Caco-2 (cell line): ENCODE data around the gene OTULIN. TPM values are rescaled to one million over a fixed set of nuclear protein-coding genes. Genes with fewer than 3 reads are reported as not detected.

Experiments
- BruUV-seq: library from RNA; stranded (reverse); fragments of 400-500 nt; replicated peaks from 2 replicates; lab custom pipeline; 2021; lab: Mats Ljungman, UMichigan
- CTCF ChIA-PET: fragments of 300-600 bp; sonication (Branson Sonifier 250); formaldehyde crosslinking; loops from one replicate; lab custom pipeline; 2022; ENCODE audit warnings: antibody characterized with exemption; lab: Charles Lee
- POLR2A ChIA-PET: fragments of 300-600 bp; sonication (Branson Sonifier 250); formaldehyde crosslinking; loops from one replicate; lab custom pipeline; 2022; ENCODE audit warnings: antibody characterized with exemption; lab: Charles Lee
- DNase-seq, 2 experiments: peaks; one replicate each; pipeline versions ENCODE4 v3.0.0 to v3.0.0-alpha.2; 2020 to 2022
- H3K27me3 ChIP-seq: replicated peaks from 2 replicates; pipeline ENCODE4 v1.6.0; 2011; ENCODE audit warnings: low read length; ENCODE audit not compliant: control insufficient read depth, insufficient read depth
- H3K36me3 ChIP-seq: 2 replicates; pipeline ENCODE4 v1.5.1; 2011; ENCODE audit warnings: low read length; ENCODE audit not compliant: control insufficient read depth, insufficient read depth
- H3K4me1 ChIP-seq: fragments of 250-450 bp; sonication (Bioruptor Pico); 2 replicates; pipeline ENCODE4 v1.5.1; 2020; ENCODE audit warnings: mild to moderate bottlenecking
- H3K4me3 ChIP-seq: 2 replicates; pipeline ENCODE4 v1.5.1; 2011; ENCODE audit warnings: low read depth, mild to moderate bottlenecking, control low read depth, low read length
- H3K9me3 ChIP-seq: fragments of 250-450 bp; sonication (Bioruptor Pico); 2 replicates; pipeline ENCODE4 v1.5.1; 2020; ENCODE audit warnings: mild to moderate bottlenecking, moderate library complexity
- H3K27ac Mint-ChIP-seq: one replicate; pipeline ENCODE4 v1.8.0; 2022; ENCODE audit warnings: mixed read lengths; ENCODE audit not compliant: unreplicated experiment
- H3K27me3 Mint-ChIP-seq: one replicate; pipeline ENCODE4 v1.8.0; 2022; ENCODE audit warnings: mixed read lengths; ENCODE audit not compliant: insufficient read depth, unreplicated experiment
- H3K36me3 Mint-ChIP-seq: one replicate; pipeline ENCODE4 v1.8.0; 2022; ENCODE audit warnings: mild to moderate bottlenecking, mixed read lengths; ENCODE audit not compliant: insufficient read depth, unreplicated experiment
- H3K4me1 Mint-ChIP-seq: one replicate; pipeline ENCODE4 v1.8.0; 2022; ENCODE audit warnings: low read depth, mixed read lengths; ENCODE audit not compliant: unreplicated experiment
- H3K4me3 Mint-ChIP-seq: one replicate; pipeline ENCODE4 v1.8.0; 2022; ENCODE audit warnings: mild to moderate bottlenecking, moderate library complexity, mixed read lengths; ENCODE audit not compliant: unreplicated experiment
- H3K9me3 Mint-ChIP-seq: one replicate; pipeline ENCODE4 v1.8.0; 2022; ENCODE audit warnings: mixed read lengths; ENCODE audit not compliant: unreplicated experiment
- intact Hi-C: fragments of 100-400 bp; cut with micrococcal nuclease; formaldehyde crosslinking; loops from one replicate; pipeline ENCODE4 v1.10.0; 2022; ENCODE audit not compliant: unreplicated experiment
- total RNA-seq: library from RNA; stranded (reverse); gene quantifications from 2 replicates; pipeline ENCODE4 v1.2.3, GENCODE V29; 2022
- TF ChIP-seq, protein P1 (sequence below), 2 experiments: fragments of 200-600 bp in 1 of 2; IDR thresholded peaks; 1 replicate in 1 of 2; 2 replicates in 1 of 2; pipeline versions ENCODE4 v1.5.1 to v1.8.0; 2011 to 2022; ENCODE audit warnings: antibody characterized with exemption in 1 of 2, control low read depth in 1 of 2, inconsistent platforms in 1 of 2, low read depth in 1 of 2, low read length in 1 of 2, mild to moderate bottlenecking in 1 of 2, moderate library complexity in 1 of 2; ENCODE audit not compliant: insufficient read depth in 1 of 2, severe bottlenecking in 1 of 2, unreplicated experiment in 1 of 2

OTULIN gene
- total RNA-seq, 1 experiment from 2014 or later: 42.6 TPM

- Mint-ChIP-seq H3K27ac (no peak overlapping the region), H3K4me3 (no peak overlapping the region), H3K9me3 (no peaks in the 10 kb centered on the region), H3K36me3 (peaks cover 61% of the 10 kb centered on the region), H3K27me3 (no peaks in the 10 kb centered on the region), H3K4me1 (no peaks in the 10 kb centered on the region)
- H3K4me1 ChIP-seq: no peaks in the 10 kb centered on the region
- intact Hi-C loops: no loop called here
- H3K9me3 ChIP-seq: no peaks in the 10 kb centered on the region
- H3K27me3 ChIP-seq: no peaks in the 10 kb centered on the region
- no peak for DNase-seq
- no TSS peak for BruUV-seq
- TF ChIP-seq, protein P1, sequence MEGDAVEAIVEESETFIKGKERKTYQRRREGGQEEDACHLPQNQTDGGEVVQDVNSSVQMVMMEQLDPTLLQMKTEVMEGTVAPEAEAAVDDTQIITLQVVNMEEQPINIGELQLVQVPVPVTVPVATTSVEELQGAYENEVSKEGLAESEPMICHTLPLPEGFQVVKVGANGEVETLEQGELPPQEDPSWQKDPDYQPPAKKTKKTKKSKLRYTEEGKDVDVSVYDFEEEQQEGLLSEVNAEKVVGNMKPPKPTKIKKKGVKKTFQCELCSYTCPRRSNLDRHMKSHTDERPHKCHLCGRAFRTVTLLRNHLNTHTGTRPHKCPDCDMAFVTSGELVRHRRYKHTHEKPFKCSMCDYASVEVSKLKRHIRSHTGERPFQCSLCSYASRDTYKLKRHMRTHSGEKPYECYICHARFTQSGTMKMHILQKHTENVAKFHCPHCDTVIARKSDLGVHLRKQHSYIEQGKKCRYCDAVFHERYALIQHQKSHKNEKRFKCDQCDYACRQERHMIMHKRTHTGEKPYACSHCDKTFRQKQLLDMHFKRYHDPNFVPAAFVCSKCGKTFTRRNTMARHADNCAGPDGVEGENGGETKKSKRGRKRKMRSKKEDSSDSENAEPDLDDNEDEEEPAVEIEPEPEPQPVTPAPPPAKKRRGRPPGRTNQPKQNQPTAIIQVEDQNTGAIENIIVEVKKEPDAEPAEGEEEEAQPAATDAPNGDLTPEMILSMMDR (IDR thresholded peaks at IDR 0.05; ENCODE audit: insufficient read depth in 1 of 2, low read depth in 1 of 2, low read length in 1 of 2, severe bottlenecking in 1 of 2, unreplicated experiment in 1 of 2): no peak
- CTCF ChIA-PET: no interaction called here
- H3K36me3 ChIP-seq: no peaks in the 10 kb centered on the region; the same call in 1 of the 2 replicates
- H3K4me3 ChIP-seq: no peak overlapping the region
- POLR2A ChIA-PET: no interaction called here
These were observed 32.3 kb downstream of the OTULIN start for GRCh38 chr5:14696851-14697250.

GRCh38 chr5:14698495-14698894 is 34.0 kb downstream of the OTULIN start:
- ChIA-PET CTCF (no interaction called here), POLR2A (no interaction called here)
- Mint-ChIP-seq H3K27ac (no peak overlapping the region), H3K27me3 (no peaks in the 10 kb centered on the region), H3K9me3 (no peaks in the 10 kb centered on the region), H3K4me1 (no peaks in the 10 kb centered on the region), H3K4me3 (no peak overlapping the region), H3K36me3 (peaks cover 66% of the 10 kb centered on the region)
- H3K4me3 ChIP-seq: no peak overlapping the region
- H3K27me3 ChIP-seq: no peaks in the 10 kb centered on the region
- TF ChIP-seq, protein P1 (IDR thresholded peaks at IDR 0.05; ENCODE audit: insufficient read depth in 1 of 2, low read depth in 1 of 2, low read length in 1 of 2, severe bottlenecking in 1 of 2, unreplicated experiment in 1 of 2): no peak
- no peak for DNase-seq
- BruUV-seq: no TSS peak
- no peaks in the 10 kb centered on the region for H3K9me3 ChIP-seq
- no peaks in the 10 kb centered on the region for H3K4me1 ChIP-seq
- H3K36me3 ChIP-seq: no peaks in the 10 kb centered on the region; the same call in 1 of the 2 replicates
- intact Hi-C loops: no loop called here

DNA sequence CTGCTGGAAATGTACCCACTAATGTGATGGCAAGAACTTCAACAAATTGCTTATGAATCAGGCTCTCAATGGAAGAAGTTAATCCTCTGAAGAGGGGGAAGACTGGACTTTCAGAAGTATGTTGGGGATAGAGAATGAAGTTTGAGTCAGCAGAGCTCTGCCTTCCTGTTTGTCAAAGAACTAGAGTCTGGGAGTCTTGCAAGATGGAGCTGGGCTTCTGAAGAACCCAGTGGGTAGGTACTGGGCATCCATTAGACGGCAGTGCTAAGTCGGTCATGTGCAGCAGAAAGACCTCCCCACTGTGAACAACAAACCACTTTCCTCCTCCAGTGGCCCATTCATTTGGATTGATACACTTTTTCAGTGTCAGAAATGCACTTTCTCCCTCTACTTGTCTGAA is 34.6 kb downstream of the OTULIN start:
- intact Hi-C loops: no loop called here
- no peak overlapping the region for H3K27ac Mint-ChIP-seq
- ChIA-PET CTCF (no interaction called here), POLR2A (no interaction called here)
- H3K4me1 Mint-ChIP-seq: no peaks in the 10 kb centered on the region
- Histone ChIP-seq H3K36me3 (no peaks in the 10 kb centered on the region; the same call in 1 of the 2 replicates), H3K4me3 (no peak overlapping the region), H3K27me3 (no peaks in the 10 kb centered on the region), H3K4me1 (no peaks in the 10 kb centered on the region), H3K9me3 (no peaks in the 10 kb centered on the region)
- no peak overlapping the region for H3K4me3 Mint-ChIP-seq
- no peaks in the 10 kb centered on the region for H3K27me3 Mint-ChIP-seq
- no peaks in the 10 kb centered on the region for H3K9me3 Mint-ChIP-seq
- TF ChIP-seq, protein P1 (IDR thresholded peaks at IDR 0.05; ENCODE audit: insufficient read depth in 1 of 2, low read depth in 1 of 2, low read length in 1 of 2, severe bottlenecking in 1 of 2, unreplicated experiment in 1 of 2): no peak
- no TSS peak for BruUV-seq
- peaks cover 64% of the 10 kb centered on the region for H3K36me3 Mint-ChIP-seq
- no peak for DNase-seq
